ENCODE measurements around the gene NIPBL. TPM values are rescaled to one million over a fixed set of nuclear protein-coding genes. Genes with fewer than 3 reads are reported as not detected.
A peak's percentile ranks its signal among the peaks of the same experiment; 100 is the strongest.
"Not testable (repeated sequence)": the region's sequence is repeated elsewhere in the genome, so short reads cannot be mapped to it uniquely, and the experiment has no call there.

Gene NIPBL
- polyA plus RNA-seq, 4 donors = 10.8 to 37.5 (median 14.6) TPM

GRCh38 chr5:36982146-36982545 lies 105.6 kb downstream of the NIPBL start:
- no peak overlapping the region for H3K27ac ChIP-seq (ENCODE audit: low read depth in 1 of 3, low read length in 2 of 3)
- no peaks in the 10 kb centered on the region for H3K27me3 ChIP-seq (ENCODE audit: control insufficient read depth in 3 of 3, insufficient read depth in 3 of 3, low read length in 3 of 3)
- H3K4me3 ChIP-seq (ENCODE audit: low read depth in 1 of 3, low read length in 3 of 3) = no peak overlapping the region
- FAIRE-seq = no peak
- H3K9me3 ChIP-seq (ENCODE audit: control insufficient read depth in 2 of 2, insufficient read depth in 1 of 2, low read depth in 1 of 2, low read length in 1 of 2) = peaks cover 0 to 4% of the 10 kb centered on the region in 2 donors
- H3K4me1 ChIP-seq (ENCODE audit: control insufficient read depth in 3 of 3, insufficient read depth in 2 of 3, low read depth in 1 of 3, low read length in 2 of 3) = no peaks in the 10 kb centered on the region
- 97 to 100% (median 98%) methylated on average over 1 of the region's 1 CpG for WGBS, 3 donors
- no peak for DNase-seq
- peaks cover 6 to 10% (median 7%) of the 10 kb centered on the region in 3 donors for H3K36me3 ChIP-seq (ENCODE audit: control insufficient read depth in 3 of 3, insufficient read depth in 2 of 3, low read depth in 1 of 3, low read length in 3 of 3)

GRCh38 chr5:36985387-36985786 lies 108.8 kb downstream of the NIPBL start:
- FAIRE-seq = no peak

DNA sequence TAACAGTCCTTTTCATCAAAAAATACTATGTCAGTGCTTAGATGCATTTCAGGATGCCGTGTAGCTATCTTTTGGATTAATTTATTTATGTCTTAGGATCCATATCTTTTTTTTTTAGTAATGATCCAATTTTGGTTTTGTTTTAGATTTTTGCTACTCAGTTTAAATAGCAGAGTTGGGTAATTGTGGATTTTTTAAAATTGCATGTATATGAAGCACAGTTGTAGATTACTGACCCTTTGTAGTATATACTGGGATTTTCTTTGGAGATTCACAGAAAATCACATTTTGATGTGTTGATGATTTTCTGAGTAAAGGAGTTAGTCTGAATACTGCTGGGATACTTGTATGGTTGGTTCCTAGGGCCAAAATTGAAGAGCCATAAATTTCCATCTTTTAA lies 111.8 kb downstream of the NIPBL start:
- WGBS, 3 donors = 96 to 98% (median 97%) methylated on average over 1 of the region's 1 CpG
- no peak for FAIRE-seq
- H3K27ac ChIP-seq (ENCODE audit: low read depth in 1 of 3, low read length in 2 of 3) = no peak overlapping the region
- H3K9me3 ChIP-seq (ENCODE audit: control insufficient read depth in 2 of 2, insufficient read depth in 1 of 2, low read depth in 1 of 2, low read length in 1 of 2) = no peaks in the 10 kb centered on the region
- no peaks in the 10 kb centered on the region for H3K4me1 ChIP-seq (ENCODE audit: control insufficient read depth in 3 of 3, insufficient read depth in 2 of 3, low read depth in 1 of 3, low read length in 2 of 3)
- peaks cover 6 to 8% (median 7%) of the 10 kb centered on the region in 3 donors for H3K36me3 ChIP-seq (ENCODE audit: control insufficient read depth in 3 of 3, insufficient read depth in 2 of 3, low read depth in 1 of 3, low read length in 3 of 3)
- no peak overlapping the region for H3K4me3 ChIP-seq (ENCODE audit: low read depth in 1 of 3, low read length in 3 of 3)
- no peak for DNase-seq
- no peaks in the 10 kb centered on the region for H3K27me3 ChIP-seq (ENCODE audit: control insufficient read depth in 3 of 3, insufficient read depth in 3 of 3, low read length in 3 of 3)

More at GRCh38 chr5:36985387-36985786, 108.8 kb downstream of the NIPBL start:
- H3K9me3 ChIP-seq (ENCODE audit: control insufficient read depth in 2 of 2, insufficient read depth in 1 of 2, low read depth in 1 of 2, low read length in 1 of 2) = no peaks in the 10 kb centered on the region
- H3K36me3 ChIP-seq (ENCODE audit: control insufficient read depth in 3 of 3, insufficient read depth in 2 of 3, low read depth in 1 of 3, low read length in 3 of 3) = peaks cover 6 to 8% (median 7%) of the 10 kb centered on the region in 3 donors
- no peak overlapping the region for H3K4me3 ChIP-seq (ENCODE audit: low read depth in 1 of 3, low read length in 3 of 3)
- no peaks in the 10 kb centered on the region for H3K27me3 ChIP-seq (ENCODE audit: control insufficient read depth in 3 of 3, insufficient read depth in 3 of 3, low read length in 3 of 3)
- H3K4me1 ChIP-seq (ENCODE audit: control insufficient read depth in 3 of 3, insufficient read depth in 2 of 3, low read depth in 1 of 3, low read length in 2 of 3) = no peaks in the 10 kb centered on the region
- no peak for DNase-seq
- WGBS, 3 donors = 95 to 96% (median 95%) methylated on average over 10 of the region's 10 CpGs
- no peak overlapping the region for H3K27ac ChIP-seq (ENCODE audit: low read depth in 1 of 3, low read length in 2 of 3)

DNA sequence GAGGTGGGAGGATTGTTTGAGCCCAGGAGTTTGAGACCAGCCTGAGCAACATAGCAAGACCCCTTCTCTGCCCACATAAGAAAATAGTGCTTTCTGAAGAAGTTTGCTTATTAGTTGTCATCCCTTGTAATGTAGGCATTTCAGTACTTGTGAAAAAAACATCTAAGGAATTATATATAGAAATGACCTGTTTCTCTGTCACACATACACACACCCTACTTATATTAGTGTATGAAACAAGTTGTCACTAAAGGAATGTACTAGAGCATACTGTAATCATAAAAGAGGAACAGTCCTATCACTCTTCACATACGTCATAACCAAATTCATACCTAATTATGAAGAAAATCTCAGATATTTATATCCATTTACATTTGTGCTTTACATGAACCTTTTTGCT lies 122.0 kb downstream of the NIPBL start:
- Histone ChIP-seq H3K36me3 (ENCODE audit: control insufficient read depth in 3 of 3, insufficient read depth in 2 of 3, low read depth in 1 of 3, low read length in 3 of 3) (peaks cover 4 to 9% (median 6%) of the 10 kb centered on the region in 3 donors), H3K4me3 (ENCODE audit: low read depth in 1 of 3, low read length in 3 of 3) (no peak overlapping the region), H3K27me3 (ENCODE audit: control insufficient read depth in 3 of 3, insufficient read depth in 3 of 3, low read length in 3 of 3) (no peaks in the 10 kb centered on the region), H3K9me3 (ENCODE audit: control insufficient read depth in 2 of 2, insufficient read depth in 1 of 2, low read depth in 1 of 2, low read length in 1 of 2) (no peaks in the 10 kb centered on the region), H3K4me1 (ENCODE audit: control insufficient read depth in 3 of 3, insufficient read depth in 2 of 3, low read depth in 1 of 3, low read length in 2 of 3) (no peaks in the 10 kb centered on the region), H3K27ac (ENCODE audit: low read depth in 1 of 3, low read length in 2 of 3) (no peak overlapping the region)
- 87 to 97% (median 92%) methylated on average over 1 of the region's 1 CpG for WGBS, 3 donors
- DNase-seq = no peak
- no peak for FAIRE-seq

GRCh38 chr5:37002176-37002751 lies 125.7 kb downstream of the NIPBL start:
- Histone ChIP-seq H3K4me3 (ENCODE audit: low read depth in 1 of 3, low read length in 3 of 3) (no peak overlapping the region), H3K9me3 (ENCODE audit: control insufficient read depth in 2 of 2, insufficient read depth in 1 of 2, low read depth in 1 of 2, low read length in 1 of 2) (no peaks in the 10 kb centered on the region), H3K27me3 (ENCODE audit: control insufficient read depth in 3 of 3, insufficient read depth in 3 of 3, low read length in 3 of 3) (no peaks in the 10 kb centered on the region), H3K36me3 (ENCODE audit: control insufficient read depth in 3 of 3, insufficient read depth in 2 of 3, low read depth in 1 of 3, low read length in 3 of 3) (peaks cover 4 to 10% (median 6%) of the 10 kb centered on the region in 3 donors), H3K27ac (ENCODE audit: low read depth in 1 of 3, low read length in 2 of 3) (no peak overlapping the region), H3K4me1 (ENCODE audit: control insufficient read depth in 3 of 3, insufficient read depth in 2 of 3, low read depth in 1 of 3, low read length in 2 of 3) (no peaks in the 10 kb centered on the region)
- FAIRE-seq = no peak
- 81 to 84% (median 82%) methylated on average over 1 of the region's 1 CpG for WGBS, 3 donors
- DNase-seq = no peak

DNA sequence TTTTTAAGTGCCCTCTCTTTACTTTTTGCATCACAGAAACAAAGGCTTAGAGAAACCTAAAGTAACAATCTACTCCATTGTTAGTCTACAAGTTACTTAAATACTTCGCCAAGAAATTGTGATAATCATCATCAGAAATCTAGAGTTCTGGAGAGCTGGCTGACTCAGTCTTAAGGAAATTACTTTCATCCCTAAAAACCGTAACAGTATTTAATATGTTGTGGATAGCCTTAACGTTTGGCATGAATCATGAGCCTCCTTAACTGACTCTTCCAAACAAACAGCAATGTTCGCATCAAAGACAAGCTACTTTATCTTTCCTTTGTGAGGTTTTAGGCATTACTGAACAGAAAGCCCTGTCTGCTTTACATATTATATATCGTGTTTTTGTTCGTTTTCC lies 128.7 kb downstream of the NIPBL start:
- Histone ChIP-seq H3K27ac (ENCODE audit: low read depth in 1 of 3, low read length in 2 of 3) (no peak overlapping the region), H3K9me3 (ENCODE audit: control insufficient read depth in 2 of 2, insufficient read depth in 1 of 2, low read depth in 1 of 2, low read length in 1 of 2) (no peaks in the 10 kb centered on the region), H3K36me3 (ENCODE audit: control insufficient read depth in 3 of 3, insufficient read depth in 2 of 3, low read depth in 1 of 3, low read length in 3 of 3) (peaks cover 5 to 10% (median 6%) of the 10 kb centered on the region in 3 donors), H3K27me3 (ENCODE audit: control insufficient read depth in 3 of 3, insufficient read depth in 3 of 3, low read length in 3 of 3) (no peaks in the 10 kb centered on the region), H3K4me1 (ENCODE audit: control insufficient read depth in 3 of 3, insufficient read depth in 2 of 3, low read depth in 1 of 3, low read length in 2 of 3) (no peaks in the 10 kb centered on the region), H3K4me3 (ENCODE audit: low read depth in 1 of 3, low read length in 3 of 3) (no peak overlapping the region)
- FAIRE-seq (no peak), DNase-seq (no peak)
- 77 to 80% (median 79%) methylated on average over 6 of the region's 6 CpGs for WGBS, 3 donors

- DNase-seq (peak; percentile 21), FAIRE-seq (peak; percentile 89)
- WGBS, 3 donors = 49 to 51% (median 51%) methylated on average over 5 of the region's 5 CpGs
- peaks cover 5 to 8% (median 6%) of the 10 kb centered on the region in 3 donors for H3K36me3 ChIP-seq (ENCODE audit: control insufficient read depth in 3 of 3, insufficient read depth in 2 of 3, low read depth in 1 of 3, low read length in 3 of 3)
- no peaks in the 10 kb centered on the region for H3K4me1 ChIP-seq (ENCODE audit: control insufficient read depth in 3 of 3, insufficient read depth in 2 of 3, low read depth in 1 of 3, low read length in 2 of 3)
- H3K27me3 ChIP-seq (ENCODE audit: control insufficient read depth in 3 of 3, insufficient read depth in 3 of 3, low read length in 3 of 3) = no peaks in the 10 kb centered on the region
- H3K27ac ChIP-seq (ENCODE audit: low read depth in 1 of 3, low read length in 2 of 3) = no peak overlapping the region
- H3K4me3 ChIP-seq (ENCODE audit: low read depth in 1 of 3, low read length in 3 of 3) = no peak overlapping the region
- no peaks in the 10 kb centered on the region for H3K9me3 ChIP-seq (ENCODE audit: control insufficient read depth in 2 of 2, insufficient read depth in 1 of 2, low read depth in 1 of 2, low read length in 1 of 2)
Measured at GRCh38 chr5:37005946-37006540, 129.5 kb downstream of the NIPBL start.

- peaks cover 2 to 15% (median 5%) of the 10 kb centered on the region in 3 donors for H3K36me3 ChIP-seq (ENCODE audit: control insufficient read depth in 3 of 3, insufficient read depth in 2 of 3, low read depth in 1 of 3, low read length in 3 of 3)
- not testable (repeated sequence) for H3K27ac ChIP-seq (ENCODE audit: low read depth in 1 of 3, low read length in 2 of 3); H3K9me3 ChIP-seq (ENCODE audit: control insufficient read depth in 2 of 2, insufficient read depth in 1 of 2, low read depth in 1 of 2, low read length in 1 of 2); FAIRE-seq; DNase-seq; H3K4me3 ChIP-seq (ENCODE audit: low read depth in 1 of 3, low read length in 3 of 3); H3K27me3 ChIP-seq (ENCODE audit: control insufficient read depth in 3 of 3, insufficient read depth in 3 of 3, low read length in 3 of 3); H3K4me1 ChIP-seq (ENCODE audit: control insufficient read depth in 3 of 3, insufficient read depth in 2 of 3, low read depth in 1 of 3, low read length in 2 of 3)
- WGBS, 3 donors = 97 to 98% (median 98%) methylated on average over 7 to 34 of the region's 34 CpGs
Measured at GRCh38 chr5:37013181-37013580, 136.6 kb downstream of the NIPBL start.

DNA sequence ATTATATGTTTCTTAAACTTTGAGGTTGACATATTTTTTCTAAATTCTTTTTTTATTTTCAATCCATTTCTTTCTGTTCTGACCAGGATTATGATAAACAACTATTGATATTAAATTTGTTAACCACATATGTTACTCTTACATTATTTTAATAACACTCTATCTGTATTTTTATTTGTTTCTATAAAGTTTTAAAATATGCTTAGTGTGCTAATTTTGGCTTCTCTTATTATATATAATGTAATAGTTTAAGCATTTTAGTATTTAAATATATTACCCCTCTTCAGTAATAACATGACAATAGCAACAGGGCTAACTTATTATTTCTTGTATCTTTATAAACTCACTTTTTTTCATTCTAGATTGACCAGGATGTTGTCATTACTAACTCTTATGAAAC lies 137.8 kb downstream of the NIPBL start:
- no peak overlapping the region for H3K4me3 ChIP-seq (ENCODE audit: low read depth in 1 of 3, low read length in 3 of 3)
- H3K4me1 ChIP-seq (ENCODE audit: control insufficient read depth in 3 of 3, insufficient read depth in 2 of 3, low read depth in 1 of 3, low read length in 2 of 3) = no peaks in the 10 kb centered on the region
- FAIRE-seq (peak; percentile 79), DNase-seq (no peak)
- H3K36me3 ChIP-seq (ENCODE audit: control insufficient read depth in 3 of 3, insufficient read depth in 2 of 3, low read depth in 1 of 3, low read length in 3 of 3) = peaks cover 0 to 17% (median 2%) of the 10 kb centered on the region in 3 donors
- no peak overlapping the region for H3K27ac ChIP-seq (ENCODE audit: low read depth in 1 of 3, low read length in 2 of 3)
- no peaks in the 10 kb centered on the region for H3K9me3 ChIP-seq (ENCODE audit: control insufficient read depth in 2 of 2, insufficient read depth in 1 of 2, low read depth in 1 of 2, low read length in 1 of 2)
- H3K27me3 ChIP-seq (ENCODE audit: control insufficient read depth in 3 of 3, insufficient read depth in 3 of 3, low read length in 3 of 3) = no peaks in the 10 kb centered on the region
